Stimulated activated CD4-positive, alpha-beta T cell treated with anti-CD3 and anti-CD28 coated beads, Interleukin-4, amount 100 ng/mL, for 1 hour (primary cell): ENCODE data around the gene PRICKLE2.

Experiments used
- DNase-seq: peaks from one replicate; pipeline ENCODE4 v3.0.0-alpha.2; 2020

The PRICKLE2 gene

DNA sequence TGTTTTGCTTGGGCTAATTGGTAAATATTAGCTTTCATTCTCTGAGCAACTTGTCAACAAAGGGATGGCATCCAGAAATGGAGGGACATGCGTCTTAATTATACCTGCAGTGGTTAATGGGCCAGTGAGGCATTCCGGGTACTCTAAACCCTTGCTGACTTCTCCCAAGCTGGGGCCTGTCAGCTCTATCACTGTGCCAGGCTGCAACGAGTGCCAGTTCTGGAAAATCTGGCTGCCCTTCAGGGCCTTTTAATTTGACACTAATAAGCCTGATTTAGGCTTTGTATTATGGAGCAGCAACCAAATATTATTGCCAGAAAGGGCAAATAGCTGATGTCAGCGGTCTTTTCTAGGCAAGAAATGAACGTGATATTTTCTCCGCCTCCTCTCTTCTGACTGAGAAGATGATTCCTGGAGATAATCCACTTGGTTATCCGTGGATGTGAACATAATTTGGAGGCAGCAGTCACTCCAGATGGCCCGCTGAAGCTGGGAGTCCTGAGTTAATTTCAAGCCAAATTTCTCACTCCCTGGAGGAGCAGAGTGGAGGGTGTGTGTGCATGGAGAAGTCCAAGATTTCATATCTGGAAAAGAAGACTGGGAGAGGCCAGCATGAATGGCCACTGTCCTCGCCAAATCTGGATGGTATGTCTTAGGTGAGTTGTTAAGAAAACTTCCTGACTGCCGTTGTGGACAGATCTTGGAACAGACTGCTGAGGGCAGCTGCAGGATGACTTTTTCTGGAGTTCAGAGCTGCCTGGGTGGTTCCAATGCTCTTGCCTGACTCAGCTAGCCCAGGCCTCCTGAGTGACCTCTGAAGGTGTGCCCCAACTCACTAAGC lies 157.5 kb downstream of the PRICKLE2 start:
- DNase-seq, result no peak

- no peak for DNase-seq
Measured at GRCh38 chr3:64064804-64065203, 160.5 kb downstream of the PRICKLE2 start.

GRCh38 chr3:64063983-64064438 lies 161.3 kb downstream of the PRICKLE2 start:
- DNase-seq, result no peak

DNA sequence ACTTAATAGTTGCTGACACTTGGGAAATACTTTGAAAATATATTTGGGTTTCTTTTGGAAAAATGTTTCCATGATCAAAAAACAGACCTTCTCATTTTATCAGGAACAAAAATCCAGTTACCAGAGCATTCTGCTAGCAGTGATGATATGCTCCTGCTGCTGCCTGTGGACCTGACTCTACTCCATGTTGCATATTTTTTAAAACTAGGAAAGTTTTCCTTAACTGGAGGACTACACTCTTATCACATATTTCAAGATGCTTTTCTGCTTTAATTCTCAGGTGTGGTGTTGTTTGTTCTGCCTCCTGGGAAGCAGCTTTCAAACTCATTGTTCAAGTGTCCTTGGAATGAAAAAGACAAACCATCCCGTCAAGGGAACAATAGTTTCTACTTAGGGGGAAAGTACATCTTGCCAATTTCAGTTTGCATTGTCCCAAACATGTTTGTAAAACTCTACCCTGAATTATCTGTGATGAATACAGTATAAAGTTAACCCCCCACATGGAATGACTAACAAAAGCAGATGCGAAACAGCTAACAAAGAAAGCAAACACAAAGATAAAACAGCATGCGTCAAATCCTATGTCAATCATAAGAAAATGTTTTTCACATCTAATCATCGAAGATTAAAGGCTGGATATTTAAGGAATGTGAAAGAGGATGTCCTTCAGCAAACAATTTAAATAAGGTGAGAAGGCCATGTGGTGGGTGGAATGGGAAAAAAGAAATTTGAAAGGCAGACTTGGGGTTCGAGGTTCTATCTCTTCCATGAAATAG lies 161.9 kb downstream of the PRICKLE2 start:
- no peak for DNase-seq

GRCh38 chr3:64061628-64062027 lies 163.6 kb downstream of the PRICKLE2 start:
- DNase-seq, result no peak

- DNase-seq, result no peak
Measured at GRCh38 chr3:64059484-64060175, 165.6 kb downstream of the PRICKLE2 start.

- no peak for DNase-seq
Measured at GRCh38 chr3:64058566-64058965, 166.7 kb downstream of the PRICKLE2 start.

DNA sequence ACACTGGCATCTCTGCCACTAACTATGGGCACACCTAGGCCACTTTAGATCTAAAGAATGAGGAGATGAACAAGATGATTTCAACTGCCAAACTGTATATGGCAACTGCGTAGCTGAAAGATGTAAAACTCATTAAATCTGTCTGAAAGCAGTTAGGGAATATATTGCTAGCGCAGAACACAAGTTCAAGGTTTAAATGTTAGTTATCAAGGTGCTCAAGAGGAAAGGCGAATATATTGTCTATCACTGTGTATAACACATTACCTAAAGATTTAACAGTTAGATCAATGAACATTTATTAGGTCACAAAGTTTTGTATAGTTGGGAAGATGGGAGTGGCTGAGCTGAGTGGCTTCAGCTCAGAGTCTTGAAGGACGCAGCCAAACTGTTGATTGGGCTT lies 168.0 kb downstream of the PRICKLE2 start:
- no peak for DNase-seq

DNA sequence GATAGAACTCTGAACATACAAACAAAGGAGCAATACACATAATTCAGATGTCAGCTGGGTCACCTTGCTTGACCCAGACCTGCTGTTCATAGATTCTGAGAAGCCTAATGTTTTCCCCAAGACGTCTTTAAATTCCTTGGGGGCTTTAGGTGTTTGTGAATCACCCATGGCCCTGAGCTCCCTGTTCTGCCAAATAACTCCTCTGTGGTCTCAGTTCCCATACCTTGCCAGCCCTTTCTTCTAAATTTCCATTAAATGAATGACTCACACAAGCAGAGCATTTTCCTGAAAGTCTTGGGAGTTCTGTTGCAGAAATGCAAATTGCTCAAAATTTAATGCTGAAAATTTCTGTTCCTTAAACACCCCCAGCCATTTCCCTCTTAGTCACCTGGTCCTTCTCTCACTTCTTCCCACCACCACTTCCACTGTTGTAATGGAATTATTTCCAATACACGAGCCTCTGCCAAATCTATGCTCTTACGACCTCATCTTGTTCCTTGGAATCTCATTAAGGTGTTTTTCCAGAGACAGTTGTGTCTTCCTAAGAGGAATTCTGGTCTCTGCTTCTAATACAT lies 168.6 kb downstream of the PRICKLE2 start:
- DNase-seq, result no peak

GRCh38 chr3:64055076-64055475 lies 170.2 kb downstream of the PRICKLE2 start:
- no peak for DNase-seq

DNA sequence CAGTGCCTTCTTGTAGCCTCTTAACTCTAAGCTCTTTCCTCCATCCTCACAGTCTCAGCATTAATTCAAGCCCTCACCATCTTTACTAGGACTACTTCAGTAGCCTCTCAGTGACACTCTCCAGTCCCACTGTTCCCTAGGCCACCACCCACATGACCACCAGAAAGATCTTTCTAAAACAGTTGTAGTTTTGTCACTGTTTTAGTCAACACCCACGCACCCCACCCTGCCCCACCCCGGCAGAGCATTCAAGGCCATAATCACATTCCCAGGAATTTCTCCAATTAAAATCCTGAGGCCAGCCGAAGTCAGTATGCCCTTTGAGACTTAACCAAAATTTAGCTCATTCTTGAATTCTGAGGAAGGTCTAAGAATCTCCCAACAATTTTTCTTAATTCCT lies 170.8 kb downstream of the PRICKLE2 start:
- DNase-seq, result no peak

DNA sequence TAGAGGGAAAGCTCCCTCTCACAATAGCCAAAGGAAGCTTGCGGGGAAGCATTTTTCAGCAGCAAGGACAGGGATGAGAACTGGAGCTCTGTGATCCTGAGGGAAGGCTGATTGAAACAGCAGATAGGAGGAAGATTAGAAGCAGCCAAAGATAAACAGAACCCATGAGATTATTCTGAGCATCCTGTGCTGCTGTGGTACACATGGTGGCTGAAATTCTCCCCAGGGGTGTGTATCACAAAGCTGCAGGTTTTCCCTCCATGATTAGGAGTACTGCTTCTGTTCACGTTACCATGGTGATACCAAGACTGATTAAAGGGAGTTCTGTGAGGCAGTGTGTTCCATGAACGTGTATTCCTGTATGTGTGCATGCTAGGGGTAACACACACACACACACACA lies 171.7 kb downstream of the PRICKLE2 start:
- no peak for DNase-seq

- no peak for DNase-seq
Measured at GRCh38 chr3:64053117-64053516, 172.1 kb downstream of the PRICKLE2 start.

- no peak for DNase-seq
Measured at GRCh38 chr3:64049832-64050231, 175.4 kb downstream of the PRICKLE2 start.

DNA sequence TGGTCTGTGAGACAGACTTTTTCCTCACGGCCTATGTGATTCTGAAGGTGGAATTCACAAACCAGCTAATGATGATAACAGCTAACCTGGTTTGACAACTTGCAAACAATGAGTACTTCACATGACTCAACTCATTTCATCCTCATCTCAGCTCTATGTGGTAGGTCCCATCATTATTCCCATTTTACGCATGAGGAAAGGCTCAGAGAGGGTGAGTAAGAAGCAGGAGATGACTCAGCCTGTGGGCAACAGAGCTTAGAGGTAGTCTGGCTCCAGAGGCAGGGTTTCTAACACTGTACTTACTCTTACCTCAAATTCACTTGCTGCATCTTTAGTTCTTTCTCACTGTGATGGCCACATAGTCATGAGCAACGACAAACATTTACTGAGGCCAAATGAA lies 176.1 kb downstream of the PRICKLE2 start:
- DNase-seq, result no peak

GRCh38 chr3:64048631-64049061 lies 176.6 kb downstream of the PRICKLE2 start:
- no peak for DNase-seq

GRCh38 chr3:64047787-64048186 lies 177.5 kb downstream of the PRICKLE2 start:
- DNase-seq, result no peak

DNA sequence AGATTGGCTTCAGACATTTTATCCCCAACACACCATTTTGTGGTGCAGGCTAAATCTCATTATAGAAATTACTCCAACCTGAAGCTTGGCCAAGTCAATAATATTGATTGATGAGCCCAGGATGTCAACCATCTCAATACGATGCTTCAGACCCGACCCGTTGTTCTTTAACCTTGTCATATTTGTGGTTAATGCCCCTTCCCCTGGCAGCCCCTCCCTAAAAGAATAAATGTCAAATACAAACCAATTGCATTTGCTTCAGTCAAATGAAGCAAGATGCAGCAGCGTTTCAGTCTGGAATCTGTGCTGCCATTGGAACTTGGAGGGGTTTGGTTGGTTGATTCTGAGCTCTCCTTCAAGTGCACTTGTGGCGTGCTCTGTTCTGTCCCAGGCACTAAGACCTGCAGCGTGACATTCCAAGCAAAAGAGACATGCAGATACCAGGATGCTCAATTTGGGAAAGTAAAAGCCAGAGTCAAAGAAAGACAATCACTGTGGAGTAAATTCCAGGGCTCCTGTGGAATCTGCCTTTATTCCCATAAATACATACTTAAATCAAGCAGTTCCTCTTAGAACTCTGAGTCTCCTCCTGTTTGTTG lies 178.2 kb downstream of the PRICKLE2 start:
- DNase-seq, result no peak

DNA sequence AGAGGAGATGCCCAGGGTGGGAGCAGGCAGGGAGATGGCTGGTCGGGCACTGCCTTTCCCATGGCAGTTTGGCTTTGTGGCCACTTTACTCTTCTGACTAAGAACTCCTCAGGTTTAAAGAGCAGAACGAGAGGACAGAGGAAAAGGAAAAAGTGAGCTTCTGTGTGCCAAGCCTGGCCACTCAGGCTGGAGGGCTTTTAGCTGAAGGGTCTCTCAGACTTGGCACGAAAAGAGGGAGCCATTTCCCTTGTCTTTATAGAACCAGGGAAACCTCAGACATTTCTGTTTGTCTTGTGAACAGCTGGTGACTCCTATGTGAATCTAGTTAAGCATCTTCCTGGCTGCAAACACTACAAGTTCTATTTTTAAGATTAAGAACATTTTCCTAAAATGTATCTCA lies 178.7 kb downstream of the PRICKLE2 start:
- no peak for DNase-seq

- DNase-seq, result no peak
Measured at GRCh38 chr3:64042952-64043351, 182.3 kb downstream of the PRICKLE2 start.
